ENCODE data around the gene BTN1A1. TPM values are rescaled to one million over a fixed set of nuclear protein-coding genes. Genes with fewer than 3 reads are reported as not detected.

Gene BTN1A1
- total and polyA plus RNA-seq, 9 of the 15 experiments (the other 6 are each of a cell fraction or from before 2014, with no cell fraction given) = 0.01 to 0.15 (median 0.06) TPM; not detected in 4

DNA sequence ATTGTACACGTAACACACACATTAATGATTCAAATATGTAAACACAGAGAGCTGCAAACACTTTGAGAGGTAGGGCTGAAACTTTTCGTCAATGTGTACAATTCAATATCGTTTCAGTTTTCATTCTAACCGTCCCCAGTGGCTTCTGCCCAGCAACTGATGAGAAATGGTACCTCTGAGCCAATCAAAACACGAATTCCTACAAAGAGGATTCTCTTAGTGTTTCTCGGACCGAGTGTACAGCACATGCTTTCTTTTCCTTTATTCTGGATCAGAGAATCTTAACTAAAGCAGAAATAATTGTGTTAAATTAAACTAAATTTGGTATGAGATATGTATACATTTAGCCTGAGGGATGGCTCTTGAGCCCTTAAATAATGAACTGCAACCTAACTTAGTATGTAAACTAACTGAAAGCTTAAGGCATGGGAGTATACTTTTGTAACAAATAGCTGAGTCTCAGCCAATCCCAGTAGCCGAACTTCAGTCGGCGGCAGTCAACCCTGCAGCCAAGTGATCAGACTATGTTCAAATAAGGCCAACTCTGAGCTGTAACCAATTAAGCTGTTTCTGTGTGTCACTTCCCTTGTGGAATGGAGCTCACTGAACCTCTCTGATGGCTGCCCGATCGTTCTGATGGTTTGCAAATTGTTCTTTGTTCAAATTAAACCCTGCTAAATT is 26.2 kb upstream of the BTN1A1 start (continued):
- TF ChIP-seq CCNT2 (IDR thresholded peaks at IDR 0.05; ENCODE audit: borderline replicate concordance, extremely low read depth, insufficient read length, low read depth, low read length) (no peak), ILK (tag; IDR thresholded peaks at IDR 0.05; ENCODE audit: borderline replicate concordance, low read depth) (no peak), THAP12 (CRISPR knock-in tag; IDR thresholded peaks at IDR 0.05) (no peak), ZNF668 (CRISPR knock-in tag; IDR thresholded peaks at IDR 0.05) (no peak), PKNOX1 (IDR thresholded peaks at IDR 0.05) (peak; percentile 73), ZNF217 (CRISPR knock-in tag; IDR thresholded peaks at IDR 0.05) (no peak), SRSF7 (optimal IDR thresholded peaks at IDR 0.05; ENCODE audit: low read depth, low read length) (no peak), TEAD2 (tag; IDR thresholded peaks at IDR 0.05) (no peak), RBBP5 (IDR thresholded peaks at IDR 0.05; ENCODE audit: borderline replicate concordance, insufficient read depth, low read length, poor library complexity, severe bottlenecking) (peak; percentile 4), AFF4 (CRISPR knock-in tag; IDR thresholded peaks at IDR 0.05) (no peak; the same call in 1 of the 2 replicates), RAD21 (CRISPR knock-in tag; conservative IDR thresholded peaks at IDR 0.05 in 1 of 2, IDR thresholded peaks at IDR 0.05 in 1 of 2) (no peak), MYC (IDR thresholded peaks at IDR 0.05; ENCODE audit: low read depth, low read length) (peak; percentile 76), MYC (CRISPR knock-in tag; IDR thresholded peaks at IDR 0.05; ENCODE audit: borderline replicate concordance, low read depth) (no peak), ZBTB9 (CRISPR knock-in tag; IDR thresholded peaks at IDR 0.05) (no peak), DPF2 (IDR thresholded peaks at IDR 0.05) (no peak)
- TF ChIP-seq, protein P1, sequence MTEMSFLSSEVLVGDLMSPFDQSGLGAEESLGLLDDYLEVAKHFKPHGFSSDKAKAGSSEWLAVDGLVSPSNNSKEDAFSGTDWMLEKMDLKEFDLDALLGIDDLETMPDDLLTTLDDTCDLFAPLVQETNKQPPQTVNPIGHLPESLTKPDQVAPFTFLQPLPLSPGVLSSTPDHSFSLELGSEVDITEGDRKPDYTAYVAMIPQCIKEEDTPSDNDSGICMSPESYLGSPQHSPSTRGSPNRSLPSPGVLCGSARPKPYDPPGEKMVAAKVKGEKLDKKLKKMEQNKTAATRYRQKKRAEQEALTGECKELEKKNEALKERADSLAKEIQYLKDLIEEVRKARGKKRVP (CRISPR knock-in tag; IDR thresholded peaks at IDR 0.05) = no peak
- TF ChIP-seq, protein P2, sequence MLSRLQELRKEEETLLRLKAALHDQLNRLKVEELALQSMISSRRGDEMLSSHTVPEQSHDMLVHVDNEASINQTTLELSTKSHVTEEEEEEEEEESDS (CRISPR knock-in tag; IDR thresholded peaks at IDR 0.05) = no peak
